ENCODE data around the gene VWA5B1. TPM values are rescaled to one million over a fixed set of nuclear protein-coding genes. Genes with fewer than 3 reads are reported as not detected.

Gene VWA5B1
- total RNA-seq, 1 donor from 2014 or later: not detected

- no peak overlapping the region for H3K27ac ChIP-seq
Measured at GRCh38 chr1:20366463-20367115, 75.9 kb downstream of the VWA5B1 start.

GRCh38 chr1:20367116-20367585 lies 76.5 kb downstream of the VWA5B1 start:
- DNase-seq (ENCODE audit: low spot score in 2 of 2): no peak

More at GRCh38 chr1:20366463-20367115, 75.9 kb downstream of the VWA5B1 start:
- intact Hi-C loops (cut with DNase I): no loop called here
- no peak for TF ChIP-seq CTCF (IDR thresholded peaks at IDR 0.05)
- Histone ChIP-seq H3K4me3 (peak overlapping the region in 1 of 2 donors; percentile 26), H3K27me3 (no peaks in the 10 kb centered on the region), H3K4me1 (no peaks in the 10 kb centered on the region), H3K36me3 (no peaks in the 10 kb centered on the region), H3K9me3 (no peaks in the 10 kb centered on the region)
- no peak for DNase-seq (ENCODE audit: low spot score in 2 of 2)

GRCh38 chr1:20367626-20368025 lies 77.0 kb downstream of the VWA5B1 start:
- DNase-seq (ENCODE audit: low spot score in 2 of 2): no peak
- TF ChIP-seq CTCF (IDR thresholded peaks at IDR 0.05): no peak
- intact Hi-C loops (cut with DNase I): no loop called here
- Histone ChIP-seq H3K9me3 (no peaks in the 10 kb centered on the region), H3K36me3 (no peaks in the 10 kb centered on the region), H3K4me3 (no peak overlapping the region), H3K4me1 (no peaks in the 10 kb centered on the region), H3K27ac (no peak overlapping the region), H3K27me3 (no peaks in the 10 kb centered on the region)

More at GRCh38 chr1:20367116-20367585, 76.5 kb downstream of the VWA5B1 start:
- Histone ChIP-seq H3K27me3 (no peaks in the 10 kb centered on the region), H3K9me3 (no peaks in the 10 kb centered on the region), H3K4me3 (peak overlapping the region in 1 of 2 donors; percentile 26), H3K4me1 (no peaks in the 10 kb centered on the region), H3K27ac (no peak overlapping the region), H3K36me3 (no peaks in the 10 kb centered on the region)
- intact Hi-C loops (cut with DNase I): no loop called here
- TF ChIP-seq CTCF (IDR thresholded peaks at IDR 0.05): no peak

- H3K4me3 ChIP-seq: no peak overlapping the region
- no peaks in the 10 kb centered on the region for H3K27me3 ChIP-seq
- no peaks in the 10 kb centered on the region for H3K4me1 ChIP-seq
- TF ChIP-seq CTCF (IDR thresholded peaks at IDR 0.05): no peak
- no peaks in the 10 kb centered on the region for H3K9me3 ChIP-seq
- no peaks in the 10 kb centered on the region for H3K36me3 ChIP-seq
- intact Hi-C loops (cut with DNase I): no loop called here
- no peak overlapping the region for H3K27ac ChIP-seq
- no peak for DNase-seq (ENCODE audit: low spot score in 2 of 2)
Measured at GRCh38 chr1:20368866-20369470, 78.3 kb downstream of the VWA5B1 start.

GRCh38 chr1:20370698-20371097 lies 80.0 kb downstream of the VWA5B1 start:
- no peaks in the 10 kb centered on the region for H3K9me3 ChIP-seq
- TF ChIP-seq CTCF (IDR thresholded peaks at IDR 0.05): no peak
- H3K4me1 ChIP-seq: no peaks in the 10 kb centered on the region
- no peak overlapping the region for H3K4me3 ChIP-seq
- no peaks in the 10 kb centered on the region for H3K36me3 ChIP-seq
- H3K27me3 ChIP-seq: no peaks in the 10 kb centered on the region
- DNase-seq (ENCODE audit: low spot score in 2 of 2): no peak
- no peak overlapping the region for H3K27ac ChIP-seq
- intact Hi-C loops (cut with DNase I): no loop called here

All from ascending aorta (tissue), 2 donors.